Measurements from ENCODE around the gene HJURP.

DNA sequence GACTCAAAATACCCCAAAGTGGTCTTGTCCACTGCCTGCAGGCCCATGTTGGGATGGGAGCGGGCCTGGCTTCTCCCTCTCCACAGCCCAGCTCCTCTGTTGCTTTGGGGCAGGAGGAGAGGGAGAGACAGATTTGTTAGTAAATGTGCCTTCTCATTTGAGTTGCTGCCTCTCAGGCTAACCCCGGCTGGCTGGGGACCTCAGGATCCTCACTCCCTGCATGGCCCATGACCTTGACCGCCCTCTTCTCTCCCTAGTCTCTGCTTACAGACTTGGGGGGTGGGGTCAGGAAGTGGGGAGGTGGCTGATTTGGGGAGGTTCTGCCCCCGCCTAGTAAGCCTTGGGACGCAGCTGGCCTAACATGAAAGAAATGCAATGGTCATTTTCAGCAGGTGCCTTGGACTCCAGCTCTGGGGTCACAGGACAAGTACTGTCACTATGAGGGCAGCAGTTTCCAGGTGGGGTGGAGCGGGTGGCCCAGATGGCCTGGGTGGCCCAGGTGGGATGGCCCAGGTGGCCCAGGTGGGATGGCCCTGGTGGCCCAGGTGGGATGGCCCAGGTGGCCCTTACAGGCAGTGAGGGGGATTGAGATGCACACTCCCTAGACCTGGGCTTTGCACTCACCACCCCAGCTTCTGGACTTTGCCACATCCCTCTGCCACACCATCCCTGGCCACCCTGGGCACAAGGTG lies 24.1 kb downstream of the HJURP start:
- TF ChIP-seq, protein P1, sequence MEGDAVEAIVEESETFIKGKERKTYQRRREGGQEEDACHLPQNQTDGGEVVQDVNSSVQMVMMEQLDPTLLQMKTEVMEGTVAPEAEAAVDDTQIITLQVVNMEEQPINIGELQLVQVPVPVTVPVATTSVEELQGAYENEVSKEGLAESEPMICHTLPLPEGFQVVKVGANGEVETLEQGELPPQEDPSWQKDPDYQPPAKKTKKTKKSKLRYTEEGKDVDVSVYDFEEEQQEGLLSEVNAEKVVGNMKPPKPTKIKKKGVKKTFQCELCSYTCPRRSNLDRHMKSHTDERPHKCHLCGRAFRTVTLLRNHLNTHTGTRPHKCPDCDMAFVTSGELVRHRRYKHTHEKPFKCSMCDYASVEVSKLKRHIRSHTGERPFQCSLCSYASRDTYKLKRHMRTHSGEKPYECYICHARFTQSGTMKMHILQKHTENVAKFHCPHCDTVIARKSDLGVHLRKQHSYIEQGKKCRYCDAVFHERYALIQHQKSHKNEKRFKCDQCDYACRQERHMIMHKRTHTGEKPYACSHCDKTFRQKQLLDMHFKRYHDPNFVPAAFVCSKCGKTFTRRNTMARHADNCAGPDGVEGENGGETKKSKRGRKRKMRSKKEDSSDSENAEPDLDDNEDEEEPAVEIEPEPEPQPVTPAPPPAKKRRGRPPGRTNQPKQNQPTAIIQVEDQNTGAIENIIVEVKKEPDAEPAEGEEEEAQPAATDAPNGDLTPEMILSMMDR (IDR thresholded peaks at IDR 0.05): no peak
- no peak for TF ChIP-seq POLR2A (IDR thresholded peaks at IDR 0.05)
